ENCODE measurements around the gene CTPS2.
"Not testable (repeated sequence)": the region's sequence is repeated elsewhere in the genome, so short reads cannot be mapped to it uniquely, and the experiment has no call there.

The CTPS2 gene

DNA sequence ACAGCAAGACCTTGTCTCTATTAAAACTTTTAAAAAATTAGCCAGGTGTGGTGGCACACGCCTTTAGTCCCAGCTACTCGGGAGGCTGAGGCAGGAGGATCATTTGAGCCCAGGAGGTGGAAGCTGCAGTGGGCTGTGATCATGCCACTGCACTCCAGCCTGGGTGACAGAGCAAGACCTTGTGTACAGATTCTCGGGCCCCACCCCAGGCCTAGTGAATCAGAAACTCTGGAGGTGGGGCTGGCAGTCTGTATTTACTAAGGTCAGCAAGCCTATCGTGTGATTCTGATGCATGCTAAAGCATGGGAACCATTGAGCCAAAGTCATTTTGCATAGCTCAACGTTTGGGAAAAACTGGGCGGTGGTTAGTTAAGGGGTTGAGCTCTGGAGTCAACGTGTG is 59.0 kb downstream of the CTPS2 start:
- DNase-seq (ENCODE audit: low spot score) = no peak

DNA sequence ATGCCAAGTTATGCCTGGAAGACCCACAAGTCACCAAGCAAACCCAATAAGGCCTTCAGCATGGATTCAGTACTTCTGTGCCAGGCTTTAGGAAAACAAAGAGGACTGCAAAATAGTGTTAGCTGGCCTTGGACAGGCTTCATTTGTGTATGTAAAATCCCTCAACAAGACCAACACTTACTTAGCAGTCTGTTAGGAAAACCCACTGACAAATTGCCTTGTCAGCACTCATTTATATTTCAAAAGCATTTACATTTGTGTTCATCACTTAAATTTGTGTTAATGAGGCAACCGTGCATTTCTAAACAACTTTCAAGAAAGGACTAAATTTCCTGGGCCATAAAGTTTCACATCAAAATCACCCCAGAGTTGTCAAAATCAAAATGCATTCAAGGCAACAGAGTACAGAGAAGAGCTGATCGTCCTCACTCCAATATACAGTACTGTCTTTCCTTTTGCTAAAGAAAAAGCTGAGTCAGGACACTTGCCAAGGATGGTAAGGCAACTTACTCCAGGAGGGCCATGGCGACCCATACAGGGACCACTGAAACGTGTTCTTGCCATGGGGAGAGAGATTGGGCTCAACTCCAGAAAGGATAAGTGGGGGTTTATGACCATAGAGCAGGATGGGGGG is 61.0 kb downstream of the CTPS2 start:
- DNase-seq (ENCODE audit: low spot score) = no peak

DNA sequence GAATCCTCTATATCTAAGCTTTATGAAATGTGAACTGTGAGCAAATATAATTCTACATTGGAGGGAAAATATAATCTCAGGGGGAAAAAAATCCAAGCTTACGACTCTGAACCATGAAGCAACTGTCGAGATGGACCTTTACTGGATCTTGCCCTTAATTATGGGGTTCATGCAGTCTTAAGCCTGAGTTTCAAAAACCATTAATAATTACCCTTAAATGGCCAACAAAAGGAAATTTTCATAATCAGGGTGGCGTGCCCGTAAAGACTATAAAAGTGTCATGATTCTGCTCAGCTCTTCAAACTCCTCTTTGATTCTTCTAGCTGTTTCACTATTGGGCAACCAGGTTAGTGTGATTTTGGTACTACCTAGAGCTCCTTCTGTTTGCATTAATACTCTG is 62.6 kb downstream of the CTPS2 start, which contains the start of gene S100G:
Gene S100G (plus strand): TSS at position 301 of the 400 bp plus-strand sequence. CDS start 849 bp downstream, outside the sequence.
- no peak for DNase-seq (ENCODE audit: low spot score)

DNA sequence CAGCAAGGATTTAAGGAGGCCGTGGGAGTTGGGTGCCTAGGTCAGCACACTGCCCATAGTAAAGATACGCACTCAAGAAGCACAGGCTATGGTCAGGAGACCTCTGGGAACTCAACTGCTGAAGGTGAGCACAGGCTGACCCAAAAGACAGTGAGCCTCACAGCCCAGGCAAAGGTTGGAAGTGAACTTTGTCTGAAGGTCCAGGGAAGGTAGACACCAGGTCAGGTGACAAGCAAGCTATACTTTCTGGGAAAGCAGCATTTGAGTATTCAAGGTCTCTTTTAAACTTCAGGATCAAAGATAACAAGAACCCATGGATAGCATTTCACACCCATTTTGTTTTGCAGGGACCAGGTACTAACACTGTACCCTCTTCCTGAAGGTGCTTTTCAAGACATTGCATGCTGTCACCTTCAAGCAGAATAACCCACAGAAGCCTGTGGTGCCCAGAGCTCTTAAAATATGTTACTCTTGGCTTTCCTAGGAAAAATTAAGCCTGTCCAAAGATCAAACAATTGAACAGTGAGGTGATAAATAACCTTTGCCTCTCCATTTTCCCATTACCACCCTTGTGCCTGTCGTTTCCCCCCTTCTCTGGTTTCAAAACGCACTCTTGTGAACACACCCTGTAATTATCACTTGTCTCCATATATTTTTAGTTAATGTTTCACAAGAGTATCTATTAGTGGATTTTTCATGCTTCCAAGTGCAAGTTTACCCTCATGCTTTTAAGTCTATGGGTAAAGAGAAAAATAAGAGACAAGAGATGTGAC is 65.9 kb downstream of the CTPS2 start:
- DNase-seq (ENCODE audit: low spot score) = no peak

DNA sequence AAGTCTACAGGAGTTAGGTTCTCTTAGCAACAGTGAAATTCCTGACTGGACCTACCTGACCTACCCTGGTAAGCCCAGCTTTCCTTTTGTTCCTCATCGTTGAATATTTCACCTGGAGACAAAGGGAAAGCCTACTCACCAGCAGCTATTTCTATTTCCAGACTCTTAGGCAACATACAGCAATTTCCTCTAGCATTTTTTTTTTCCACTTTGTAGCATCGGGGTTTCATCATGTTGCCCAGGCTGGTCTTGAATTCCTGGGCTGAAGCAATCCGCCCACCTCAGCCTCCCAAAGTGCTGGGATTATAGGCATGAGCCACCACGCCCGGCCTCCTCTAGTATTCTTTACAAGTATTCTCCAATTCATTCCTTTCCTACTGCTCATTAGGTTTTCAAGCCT is 69.3 kb downstream of the CTPS2 start:
- DNase-seq (ENCODE audit: low spot score) = no peak

DNA sequence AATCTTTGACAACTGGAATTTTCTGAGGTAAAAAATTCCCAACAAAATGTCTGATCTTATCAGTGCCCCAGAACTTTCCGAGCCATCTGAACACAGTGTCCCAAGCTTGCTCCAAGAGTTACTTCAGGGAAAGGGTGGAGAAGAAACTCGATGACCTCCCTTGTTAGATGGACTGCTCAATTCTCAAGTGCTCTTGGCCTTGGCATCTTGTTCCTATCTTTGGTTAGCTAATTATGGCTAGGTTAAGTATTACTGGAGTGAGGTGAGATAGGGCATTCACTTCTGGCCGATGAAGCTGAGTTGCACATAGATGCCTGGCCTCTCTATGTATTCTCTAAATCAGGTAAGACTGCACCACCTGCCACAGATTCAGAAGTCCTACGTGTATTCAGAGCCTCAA is 71.6 kb downstream of the CTPS2 start:
- DNase-seq (ENCODE audit: low spot score) = no peak

DNA sequence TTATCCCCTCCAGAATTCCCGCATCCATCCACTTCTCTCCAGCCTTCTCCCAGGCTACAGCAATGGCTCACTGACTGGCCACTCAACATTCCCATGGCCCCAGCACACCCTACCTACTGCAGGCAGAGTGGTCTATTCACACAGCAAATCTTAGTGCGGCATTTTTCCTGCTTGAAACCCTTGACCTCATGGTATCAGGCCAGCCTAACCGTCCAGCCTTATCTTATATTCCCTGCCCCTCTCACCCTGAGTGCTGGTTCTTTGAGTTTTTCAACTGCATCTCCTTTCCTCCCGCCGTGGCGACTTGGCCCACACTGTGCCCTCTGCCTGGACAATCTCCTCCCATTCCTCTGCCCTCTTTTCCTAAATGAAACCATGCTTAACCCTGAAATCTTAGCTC is 72.5 kb downstream of the CTPS2 start:
- DNase-seq (ENCODE audit: low spot score) = no peak

DNA sequence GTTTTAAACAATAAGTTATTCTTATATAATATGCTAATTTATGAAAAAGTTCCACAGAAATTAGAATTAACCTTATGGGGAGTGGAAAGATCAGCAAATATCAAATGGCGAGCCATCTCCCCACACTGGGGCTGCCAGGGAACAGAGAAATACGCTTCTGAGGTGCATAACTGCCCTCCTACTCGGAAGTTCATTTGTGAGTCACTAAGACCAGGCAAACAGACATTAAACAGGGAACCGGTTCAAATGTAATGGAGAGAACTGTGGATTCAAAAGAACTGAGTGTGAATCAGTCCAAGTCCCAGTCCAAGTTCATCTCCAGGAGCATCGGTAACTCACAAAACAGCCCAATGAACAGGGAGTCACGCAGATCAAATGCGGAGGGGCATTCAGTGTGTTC is 73.9 kb downstream of the CTPS2 start:
- no peak for DNase-seq (ENCODE audit: low spot score)

DNA sequence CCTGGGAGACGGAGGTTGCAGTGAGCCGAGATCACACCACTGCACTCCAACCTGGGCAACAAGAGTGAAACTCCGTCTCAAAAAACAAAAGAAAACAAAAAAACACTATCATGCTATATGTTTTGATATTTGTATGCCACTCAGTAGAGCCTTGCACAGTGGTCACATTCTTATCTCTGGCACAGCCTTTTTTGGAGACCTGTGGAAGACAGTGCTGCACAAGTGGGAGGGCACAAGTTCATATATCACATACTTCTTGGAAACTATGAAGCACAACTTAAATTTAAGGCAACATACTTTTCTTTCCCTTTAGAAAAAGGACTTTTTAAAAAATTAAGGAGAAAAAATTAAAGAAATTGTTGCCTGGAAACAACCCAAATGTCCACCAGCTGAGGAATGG is 76.9 kb downstream of the CTPS2 start:
- no peak for DNase-seq (ENCODE audit: low spot score)

DNA sequence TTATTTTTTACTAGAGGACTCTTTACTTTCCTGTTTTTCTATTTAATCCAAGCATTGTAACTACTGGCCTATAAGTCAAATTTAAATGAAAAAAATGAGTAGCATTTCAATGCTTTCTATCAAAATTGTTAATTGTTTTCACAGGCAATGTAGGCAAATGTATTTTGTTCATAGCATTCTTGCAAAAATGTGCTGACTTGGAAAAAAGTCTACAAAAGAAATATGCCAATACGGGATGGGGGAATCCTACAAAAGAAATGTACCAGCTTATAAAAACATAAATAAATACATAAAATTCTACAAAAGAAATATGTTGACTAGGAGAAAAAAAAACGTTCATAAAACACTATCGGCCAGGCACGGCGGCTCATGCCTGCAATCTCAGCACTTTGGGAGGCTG is 77.4 kb downstream of the CTPS2 start:
- DNase-seq (ENCODE audit: low spot score) = no peak

DNA sequence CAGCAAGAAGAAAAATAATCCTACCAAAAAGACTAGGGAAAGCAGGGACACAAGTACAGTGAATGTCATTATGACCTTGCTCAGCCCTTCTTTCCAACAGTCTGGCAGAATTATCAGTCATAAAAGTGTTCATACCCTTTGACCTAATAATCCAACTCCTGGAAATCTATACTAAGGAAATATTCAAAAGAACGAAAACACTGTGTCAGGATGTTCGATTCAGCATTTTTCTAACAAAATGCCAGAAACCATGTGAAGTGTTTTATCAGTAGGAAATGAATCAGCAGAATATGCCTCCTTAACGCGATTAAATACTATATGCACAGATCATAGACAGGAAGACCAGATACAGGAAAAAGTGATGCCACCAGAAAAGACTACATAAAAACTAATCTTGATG is 78.7 kb downstream of the CTPS2 start:
- DNase-seq (ENCODE audit: low spot score) = no peak

DNA sequence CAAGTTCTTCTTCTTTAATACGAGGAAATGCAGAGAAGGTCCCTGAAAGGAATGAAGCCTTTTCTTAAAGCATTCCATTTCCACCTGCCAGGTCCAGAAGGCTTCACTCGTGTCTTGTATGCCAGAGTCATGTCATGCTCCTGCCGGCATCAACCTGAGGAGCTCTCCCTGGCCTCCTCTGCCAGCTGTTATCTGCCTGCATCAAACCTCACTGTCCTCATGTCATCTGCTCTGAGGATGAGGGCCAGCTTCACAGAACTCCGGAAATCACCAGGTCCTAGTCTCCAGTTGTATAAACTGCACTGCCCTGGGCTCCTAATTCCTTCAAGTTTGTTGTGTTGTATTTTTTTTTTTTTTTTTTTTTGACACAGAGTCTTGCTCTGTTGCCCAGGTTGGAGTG is 82.6 kb downstream of the CTPS2 start:
- no peak for DNase-seq (ENCODE audit: low spot score)

DNA sequence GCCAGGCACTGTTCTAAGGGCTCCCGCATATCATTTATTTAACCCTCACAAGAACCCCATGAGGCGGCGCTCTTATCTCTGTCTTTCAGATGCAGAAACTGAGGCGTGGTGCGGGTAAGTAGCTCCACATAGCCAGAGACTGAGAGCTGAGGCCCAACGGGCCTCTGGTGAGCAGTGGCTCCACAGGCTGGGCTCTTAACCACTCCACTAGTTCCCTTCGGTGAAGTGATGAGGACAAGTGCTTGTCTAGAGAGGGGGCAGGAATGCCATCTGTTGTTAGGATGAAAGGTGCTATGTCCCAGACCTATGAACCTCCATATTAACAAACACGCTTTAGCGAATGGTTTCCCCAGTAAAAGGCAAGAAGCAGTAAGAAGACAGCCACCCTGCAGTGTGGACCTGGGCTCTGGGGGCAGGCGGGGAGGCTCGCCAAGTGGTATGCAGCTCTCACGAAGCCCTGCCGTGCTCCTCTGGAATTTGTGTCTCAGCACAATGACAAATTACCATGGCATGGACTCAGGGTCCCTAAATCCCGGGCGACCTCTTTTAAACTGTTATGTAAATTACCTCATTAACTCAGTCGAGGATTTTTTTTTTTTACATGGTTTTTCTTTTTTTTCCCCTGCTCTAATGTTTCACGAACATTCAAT is 83.4 kb downstream of the CTPS2 start:
- no peak for DNase-seq (ENCODE audit: low spot score)

DNA sequence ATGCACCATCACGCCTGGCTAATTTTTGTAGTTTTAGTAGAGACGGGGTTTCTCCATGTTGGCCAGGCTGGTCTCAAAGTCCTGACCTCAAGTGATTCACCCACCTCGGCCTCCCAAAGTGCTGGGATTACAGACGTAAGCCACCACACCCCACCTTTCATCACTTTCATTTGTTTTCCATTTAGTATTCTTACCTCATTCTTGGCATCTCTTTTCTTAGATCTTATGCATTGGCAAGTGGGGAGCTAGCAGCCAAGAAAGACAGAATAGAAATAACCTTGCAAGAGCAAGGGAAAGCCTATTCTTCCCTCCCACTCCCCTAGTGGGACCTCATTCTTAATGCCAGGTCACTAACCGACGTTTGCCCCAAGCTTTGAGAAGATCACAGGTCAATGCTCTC is 84.0 kb downstream of the CTPS2 start:
- DNase-seq (ENCODE audit: low spot score) = not testable (repeated sequence)

DNA sequence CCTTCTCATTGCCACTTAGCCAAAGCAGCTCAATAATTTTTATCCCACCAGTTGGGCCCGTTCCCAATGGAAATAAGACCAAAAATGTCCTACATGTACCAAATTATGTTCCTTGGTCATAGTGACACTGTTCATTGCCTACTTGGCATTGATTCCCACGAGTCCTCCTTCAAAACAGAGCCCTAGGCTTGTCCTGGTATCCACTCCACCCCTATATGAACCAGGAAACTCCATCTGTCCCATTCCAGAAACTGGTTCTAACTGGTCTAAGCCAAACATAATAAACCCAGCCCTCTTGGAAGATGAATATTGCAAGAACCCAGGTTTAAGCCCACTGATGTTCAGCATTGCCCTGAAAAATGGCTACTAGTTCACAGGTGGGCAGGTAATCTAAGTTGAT is 93.4 kb downstream of the CTPS2 start:
- DNase-seq (ENCODE audit: low spot score) = no peak

DNA sequence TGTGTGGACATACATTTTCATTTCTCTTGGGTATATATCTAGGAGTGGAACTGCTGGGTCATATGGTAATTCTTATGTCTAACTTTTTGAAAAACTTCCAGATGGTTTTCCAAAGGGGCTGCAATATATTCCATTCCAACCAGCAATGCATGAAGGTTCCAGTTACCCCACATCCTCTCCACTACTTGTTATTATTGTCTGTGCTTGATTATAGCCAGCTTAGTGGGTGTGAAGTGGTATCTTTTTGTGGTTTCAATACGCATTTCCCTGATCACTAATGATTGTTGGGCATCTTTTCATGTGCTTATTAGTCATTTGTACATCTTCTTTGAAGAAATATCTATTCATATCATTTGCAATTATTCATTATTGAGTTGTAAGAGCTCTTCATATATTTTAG is 94.0 kb downstream of the CTPS2 start:
- no peak for DNase-seq (ENCODE audit: low spot score)

DNA sequence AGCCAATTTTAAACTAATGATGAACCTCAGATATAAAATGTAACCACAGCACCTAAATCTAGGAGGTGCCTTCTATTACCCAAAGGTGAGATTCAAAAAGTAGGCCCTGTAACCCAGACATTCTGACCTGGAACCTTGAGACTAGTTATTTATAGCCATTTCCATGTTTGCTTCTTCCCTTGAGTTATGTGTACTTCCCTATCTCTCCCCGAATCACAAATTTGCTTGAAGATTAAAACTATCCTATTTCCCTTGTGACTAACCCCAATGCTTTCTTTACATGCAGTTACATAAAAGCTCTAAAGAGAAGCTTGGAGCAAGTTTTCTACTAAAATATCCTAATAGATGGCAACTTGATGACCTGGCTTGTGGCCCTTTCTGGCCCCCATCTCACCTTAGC is 95.1 kb downstream of the CTPS2 start:
- DNase-seq (ENCODE audit: low spot score) = no peak

DNA sequence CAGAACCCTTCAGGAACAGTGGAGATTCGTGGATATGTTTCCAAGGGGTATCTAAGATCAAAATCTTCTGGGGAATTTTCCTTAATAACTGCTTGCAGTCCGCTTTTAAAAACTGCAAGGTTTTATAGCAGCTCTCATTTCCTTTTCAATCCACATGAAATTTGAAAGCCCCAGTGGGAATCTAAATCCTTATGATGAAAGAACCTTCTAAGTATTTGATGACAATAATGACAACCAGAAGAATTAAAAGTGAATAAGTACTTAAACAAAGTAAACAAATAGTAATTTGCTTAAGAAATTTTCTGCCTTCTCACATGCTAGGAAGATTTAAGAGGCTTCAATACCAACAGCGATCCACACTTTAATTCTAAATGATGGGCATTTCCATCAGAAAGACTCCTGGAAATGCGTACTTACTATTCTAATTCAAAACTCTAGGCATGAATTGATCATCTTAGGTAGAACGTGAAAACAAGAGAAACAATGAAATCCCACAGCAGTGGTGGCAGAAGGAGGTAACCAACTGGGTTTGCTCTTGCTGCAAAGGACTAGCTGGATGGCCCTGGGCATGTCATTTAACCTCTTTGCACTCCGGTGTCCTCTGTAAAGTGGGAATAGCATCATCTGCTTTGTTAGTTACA is 100.1 kb downstream of the CTPS2 start:
- no peak for DNase-seq (ENCODE audit: low spot score)

DNA sequence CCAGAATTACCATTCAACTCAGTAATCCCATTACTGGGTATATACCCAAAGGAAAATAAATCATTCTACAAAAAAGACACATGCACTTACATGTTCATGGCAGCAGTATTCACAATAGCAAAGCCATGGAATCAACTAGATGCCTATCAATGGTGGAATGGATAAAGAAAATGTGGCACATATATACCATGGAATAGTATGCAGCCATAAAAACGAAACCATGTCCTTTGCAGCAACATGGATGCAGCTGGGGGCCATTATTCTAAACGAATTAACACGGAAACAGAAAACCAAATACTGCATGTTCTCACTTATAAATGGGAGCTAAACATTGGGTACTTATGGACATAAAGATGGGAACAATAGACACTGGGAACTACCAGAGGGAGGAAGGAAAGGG is 101.8 kb downstream of the CTPS2 start:
- DNase-seq (ENCODE audit: low spot score) = not testable (repeated sequence)

DNA sequence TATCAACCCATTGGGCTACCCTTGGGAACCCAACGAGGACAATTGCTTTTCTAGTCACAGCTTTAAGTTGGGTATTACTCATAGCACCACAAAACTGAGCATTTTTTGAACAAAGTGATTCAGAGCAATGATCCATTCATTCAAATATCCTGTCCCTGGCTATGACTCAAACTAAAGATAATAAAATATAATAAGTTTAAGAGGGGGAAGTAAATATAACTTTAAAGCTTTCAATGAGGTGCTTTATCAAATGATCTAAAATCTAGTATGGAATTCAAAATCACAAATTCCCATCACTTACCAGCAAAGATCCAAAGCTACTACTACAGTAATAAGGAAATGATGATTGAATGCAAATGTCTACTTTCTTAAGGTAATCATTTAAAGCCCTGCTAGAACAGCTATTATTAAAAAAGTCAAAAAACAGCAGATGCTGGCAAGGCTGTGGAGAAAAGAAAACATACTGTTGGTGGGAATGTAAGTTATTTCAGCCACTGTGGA is 102.3 kb downstream of the CTPS2 start:
- DNase-seq (ENCODE audit: low spot score) = no peak

DNA sequence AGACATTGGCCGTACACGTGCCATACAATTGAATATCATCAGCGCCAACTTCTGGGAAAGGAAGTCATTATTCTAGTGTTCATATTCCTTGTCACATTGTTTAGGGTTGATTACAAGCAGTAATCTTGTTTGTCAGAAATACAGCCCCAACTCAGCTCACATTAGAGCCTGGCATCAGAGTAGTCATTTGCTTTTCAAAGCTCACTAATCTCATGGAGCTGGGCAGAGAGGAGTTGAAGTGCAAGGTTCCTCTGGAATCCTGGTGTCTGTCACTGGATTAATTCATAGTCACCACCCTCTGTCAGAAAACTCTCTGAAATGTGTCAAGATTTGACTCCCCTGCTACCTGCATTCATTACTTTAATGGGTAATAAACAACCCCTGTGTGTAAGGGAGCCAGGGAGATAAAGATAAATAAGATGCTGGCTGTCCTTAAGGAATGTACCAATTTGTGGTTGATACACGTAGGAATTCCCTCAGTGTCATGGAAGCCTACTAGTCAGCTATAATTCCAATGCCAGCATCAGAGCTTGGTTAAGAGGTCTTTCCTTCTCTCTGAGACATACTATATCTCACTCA is 106.2 kb downstream of the CTPS2 start:
- DNase-seq (ENCODE audit: low spot score) = no peak

DNA sequence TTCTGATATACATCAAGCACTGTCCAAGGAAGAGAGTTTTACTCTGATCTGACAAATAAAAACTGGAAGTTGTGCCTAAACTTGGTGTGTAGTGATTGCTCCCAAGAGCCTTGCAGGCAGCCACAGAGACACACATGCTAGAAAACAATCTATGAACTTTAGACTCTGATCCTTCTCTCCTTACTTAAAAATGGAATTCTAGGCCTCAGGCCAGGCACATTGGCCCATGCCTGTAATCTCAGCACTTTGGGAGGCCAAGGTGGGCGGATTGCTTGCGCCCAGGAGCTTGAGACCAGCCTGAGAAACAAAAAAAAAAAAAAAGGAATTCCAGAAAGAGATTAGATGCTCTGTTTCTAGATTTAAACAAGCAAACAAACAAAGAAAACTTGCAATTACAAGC is 108.1 kb downstream of the CTPS2 start:
- no peak for DNase-seq (ENCODE audit: low spot score)

Data from CD4-positive, alpha-beta T cell treated with Interleukin-15 for 4 hours (primary cell).